Stimulated activated effector memory CD8-positive, alpha-beta T cell treated with anti-CD3 and anti-CD28 coated beads, Interleukin-12 subunit alpha, Interleukin-12 subunit beta, amount 100 ng/mL, for 72 hours (primary cell): ENCODE measurements around the gene CEP131.
A peak's percentile ranks its signal among the peaks of the same experiment; 100 is the strongest.

Source experiments
- ATAC-seq: fragments of 150-1000 bp; cut with Tn5 transposase; 2 replicates; pipeline ENCODE4 v1.10.0; 2021
- DNase-seq, 2 donors: peaks; one replicate each; pipeline ENCODE4 v3.0.0; 2021 to 2022; ENCODE audit warnings: low spot score in 2 of 2
- H3K27ac Mint-ChIP-seq: one replicate; pipeline ENCODE4 v1.8.0; 2022; ENCODE audit warnings: mild to moderate bottlenecking, mixed read lengths
- H3K36me3 Mint-ChIP-seq: one replicate; pipeline ENCODE4 v1.8.0; 2022; ENCODE audit warnings: mild to moderate bottlenecking, mixed read lengths
- H3K4me1 Mint-ChIP-seq: one replicate; pipeline ENCODE4 v1.8.0; 2022; ENCODE audit warnings: mixed read lengths
- H3K4me3 Mint-ChIP-seq: one replicate; pipeline ENCODE4 v1.8.0; 2022; ENCODE audit warnings: mild to moderate bottlenecking, mixed read lengths
- H3K9me3 Mint-ChIP-seq: one replicate; pipeline ENCODE4 v1.8.0; 2022; ENCODE audit warnings: mixed read lengths

CEP131 gene

GRCh38 chr17:81143200-81143527 is 79.6 kb downstream of the CEP131 start:
- H3K9me3 Mint-ChIP-seq = no peaks in the 10 kb centered on the region
- peak; percentile 16 for ATAC-seq
- peaks cover 10% of the 10 kb centered on the region for H3K4me1 Mint-ChIP-seq
- peaks cover 10% of the 10 kb centered on the region for H3K36me3 Mint-ChIP-seq
- no peak overlapping the region for H3K27ac Mint-ChIP-seq
- no peak overlapping the region for H3K4me3 Mint-ChIP-seq
- no peak for DNase-seq

GRCh38 chr17:81142301-81143199 is 80.2 kb downstream of the CEP131 start:
- no peaks in the 10 kb centered on the region for H3K9me3 Mint-ChIP-seq
- peak overlapping the region; percentile 39 for H3K27ac Mint-ChIP-seq
- ATAC-seq (peak; percentile 81), DNase-seq (peak; percentile 47 to 67)
- H3K36me3 Mint-ChIP-seq = peaks cover 11% of the 10 kb centered on the region
- no peak overlapping the region for H3K4me3 Mint-ChIP-seq
- peaks cover 12% of the 10 kb centered on the region for H3K4me1 Mint-ChIP-seq

- DNase-seq = no peak
- Mint-ChIP-seq H3K27ac (no peak overlapping the region), H3K4me1 (peaks cover 12% of the 10 kb centered on the region), H3K36me3 (peaks cover 11% of the 10 kb centered on the region), H3K9me3 (no peaks in the 10 kb centered on the region), H3K4me3 (no peak overlapping the region)
- ATAC-seq = no peak
Measured at GRCh38 chr17:81140695-81141094, 82.1 kb downstream of the CEP131 start.

GRCh38 chr17:81140018-81140417 is 82.7 kb downstream of the CEP131 start:
- Mint-ChIP-seq H3K4me1 (peaks cover 12% of the 10 kb centered on the region), H3K27ac (no peak overlapping the region), H3K9me3 (no peaks in the 10 kb centered on the region), H3K36me3 (peaks cover 11% of the 10 kb centered on the region), H3K4me3 (no peak overlapping the region)
- no peak for DNase-seq
- ATAC-seq = no peak
